K562 (cell line): ENCODE data around the gene PTH1R. TPM values are rescaled to one million over a fixed set of nuclear protein-coding genes. Genes with fewer than 3 reads are reported as not detected.

Experiments used
- ATF2 ChIP-seq: sonication (generic); formaldehyde crosslinking; IDR thresholded peaks from 2 replicates; pipeline ENCODE4 v1.8.1; 2022; ENCODE audit warnings: missing genetic modification reagents
- CEBPG ChIP-seq, 3 experiments: fragments of 200-800 bp in 1 of 3; sonication (Bioruptor generic) in 1 of 3; sonication (generic) in 1 of 3; formaldehyde crosslinking in 1 of 3; IDR thresholded peaks in 2 of 3; conservative IDR thresholded peaks in 1 of 3; 2 replicates each; pipeline versions ENCODE4 v1.6.1 to v1.8.0; 2016 to 2022; ENCODE audit warnings: missing compliant biosample characterization in 2 of 3, missing genetic modification characterization in 2 of 3, mild to moderate bottlenecking in 1 of 3, missing genetic modification reagents in 1 of 3
- CREB1 ChIP-seq, 2 experiments: sonication (generic) in 1 of 2; formaldehyde crosslinking in 1 of 2; IDR thresholded peaks; 2 replicates each; pipeline versions ENCODE4 v1.6.1 to v1.8.0; 2012 to 2022; ENCODE audit warnings: inconsistent platforms in 1 of 2, mild to moderate bottlenecking in 1 of 2, missing genetic modification reagents in 1 of 2, moderate library complexity in 1 of 2
- NKRF ChIP-seq: fragments of 450-650 bp; IDR thresholded peaks from 2 replicates; pipeline ENCODE4 v1.6.1; 2016; ENCODE audit warnings: borderline replicate concordance
- POLR2G ChIP-seq: fragments of 200-400 bp; formaldehyde crosslinking; IDR thresholded peaks from 2 replicates; pipeline ENCODE4 v1.6.1; 2017; ENCODE audit warnings: low read depth, mild to moderate bottlenecking, antibody characterized with exemption, low read length, moderate library complexity
- SFPQ ChIP-seq: fragments of 200-400 bp; formaldehyde crosslinking; IDR thresholded peaks from 2 replicates; pipeline ENCODE4 v1.6.1; 2017; ENCODE audit warnings: mild to moderate bottlenecking, low read depth, low read length, moderate library complexity
- TBL1XR1 ChIP-seq, 2 experiments: IDR thresholded peaks; 2 replicates each; pipeline ENCODE4 v1.6.1; 2012; ENCODE audit warnings: improper control_type of control experiment in 2 of 2, low read length in 2 of 2, mild to moderate bottlenecking in 1 of 2
- ZNF644 ChIP-seq: fragments of 200-800 bp; sonication (Bioruptor generic); IDR thresholded peaks from 2 replicates; pipeline ENCODE4 v1.6.1; 2016; ENCODE audit warnings: low read depth, missing genetic modification characterization, missing compliant biosample characterization
- ZNF76 ChIP-seq: fragments of 250-450 bp; sonication (Bioruptor Pico); IDR thresholded peaks from 2 replicates; pipeline ENCODE4 v1.4.0; 2020; ENCODE audit warnings: mild to moderate bottlenecking, moderate library complexity, borderline replicate concordance
- polyA plus RNA-seq, 8 experiments: library from polyadenylated mRNA; depleted of rRNA in 4 of 8; stranded (reverse) in 5 of 8; unstranded in 3 of 8; fragments of >200 nt; fragmentation: Nextera tagmentation in 2 of 8; fragmentation: Illumina TruSeq in 1 of 8; extraction: Ambion mirVana in 2 of 8; extraction: Trizol in 1 of 8; gene quantifications; 2 replicates each; pipeline versions ENCODE4 v1.2.1 to v1.2.3, GENCODE V29; 2011 to 2014; ENCODE audit warnings: inconsistent platforms in 1 of 8, missing spikeins in 1 of 8
- total RNA-seq, 7 experiments: library from RNA; depleted of rRNA in 6 of 7; stranded (reverse); fragments of >200 nt in 6 of 7; fragmentation: Illumina TruSeq in 2 of 7; extraction: Trizol in 2 of 7; gene quantifications; 2 replicates each; pipeline versions ENCODE4 v1.2.1 to v1.2.3, GENCODE V29; 2011 to 2021; ENCODE audit warnings: low replicate concordance in 1 of 7

Gene PTH1R
- total and polyA plus RNA-seq, 9 of the 15 experiments (the other 6 are each of a cell fraction or from before 2014, with no cell fraction given): not detected

- TF ChIP-seq SFPQ (no peak), TBL1XR1 (IDR thresholded peaks at IDR 0.05; ENCODE audit: low read length in 2 of 2) (no peak), CEBPG (CRISPR knock-in tag; IDR thresholded peaks at IDR 0.05) (0 out of 2 replicates have a peak, but pooled peaks have one; percentile 10), CEBPG (tag; conservative IDR thresholded peaks at IDR 0.05 in 1 of 2, IDR thresholded peaks at IDR 0.05 in 1 of 2) (no peak), NKRF (no peak), CREB1 (IDR thresholded peaks at IDR 0.05) (no peak), CREB1 (CRISPR knock-in tag; IDR thresholded peaks at IDR 0.05) (0 out of 2 replicates have a peak, but pooled peaks have one; percentile 35), ZNF76 (CRISPR knock-in tag) (no peak), ATF2 (CRISPR knock-in tag) (no peak), ZNF644 (tag) (no peak), POLR2G (peak; percentile 32; the same call in 1 of the 2 replicates)
These were observed 45.5 kb downstream of the PTH1R start (continued) for GRCh38 chr3:46922871-46923558.
